Measurements from ENCODE around the gene CFHR2.

CFHR2 gene

DNA sequence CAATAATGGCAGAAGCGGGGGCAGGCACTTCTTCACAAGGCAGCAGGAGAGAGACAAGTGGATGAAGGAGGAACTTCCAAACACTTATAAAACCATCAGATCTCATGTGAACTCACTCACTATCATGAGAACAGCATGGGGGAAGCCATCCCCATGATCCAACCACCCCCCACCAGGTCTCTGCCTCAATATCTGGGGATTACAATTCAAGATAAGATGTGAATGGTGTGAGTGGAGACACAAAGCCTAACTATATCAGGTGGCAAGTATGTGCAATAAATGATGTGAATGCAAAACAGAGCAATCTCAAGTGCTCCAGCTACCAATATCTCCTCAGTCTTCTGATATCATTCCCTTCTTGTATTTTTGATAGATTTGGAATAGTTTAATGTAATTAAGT lies 12.4 kb downstream of the CFHR2 start:
- H3K27ac ChIP-seq (ENCODE audit: extremely low read depth, low read depth, low read length): no peak overlapping the region
- ChIA-PET CTCF (no interaction called here), POLR2A (no interaction called here)
- no peak overlapping the region for H3K4me3 ChIP-seq (ENCODE audit: low read depth, low read length)
- H3K9me3 ChIP-seq (ENCODE audit: control insufficient read depth, insufficient read depth, low read depth, low read length): no peaks in the 10 kb centered on the region; the same call in 1 of the 2 replicates
- no peaks in the 10 kb centered on the region for H3K36me3 ChIP-seq (ENCODE audit: control insufficient read depth in 2 of 2, insufficient read depth in 1 of 2, low read length in 2 of 2)
- TF ChIP-seq ZNF610 (tag by site-specific recombination; IDR thresholded peaks at IDR 0.05; ENCODE audit: borderline replicate concordance): no peak
- TF ChIP-seq ZNF433 (tag by site-specific recombination; IDR thresholded peaks at IDR 0.05; ENCODE audit: low read depth): no peak
- TF ChIP-seq ZFP3 (tag by site-specific recombination; IDR thresholded peaks at IDR 0.05; ENCODE audit: low read depth): no peak
- no peak for TF ChIP-seq KLF10 (tag by site-specific recombination; IDR thresholded peaks at IDR 0.05)
- H3K4me1 ChIP-seq (ENCODE audit: control insufficient read depth, insufficient read depth, low read length): no peaks in the 10 kb centered on the region

DNA sequence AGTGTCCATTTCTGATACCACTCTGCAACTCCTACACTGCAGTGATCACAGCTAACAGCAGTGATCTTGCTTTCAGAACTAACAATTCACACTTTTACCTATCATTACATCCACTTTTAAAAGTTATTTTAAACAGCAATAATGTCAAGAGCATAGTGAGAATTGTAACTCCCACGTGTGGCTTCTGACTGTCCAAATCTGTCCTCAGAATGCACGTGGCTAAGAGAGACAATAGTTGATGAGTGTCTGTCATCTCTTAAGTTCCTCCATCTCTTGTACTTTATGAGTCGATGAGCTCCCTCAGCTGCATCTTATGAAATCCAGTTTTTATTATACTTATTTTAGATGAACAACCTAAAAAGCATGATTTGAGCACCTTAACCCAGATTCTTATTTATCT lies 17.3 kb downstream of the CFHR2 start:
- no peaks in the 10 kb centered on the region for H3K4me1 ChIP-seq (ENCODE audit: control insufficient read depth, insufficient read depth, low read length)
- CTCF ChIA-PET: interaction anchor here (0.7 kb wide), 1 partner anchor 277 kb away, joined by 3 read pairs; no protein-coding TSS in a partner anchor
- no peak overlapping the region for H3K27ac ChIP-seq (ENCODE audit: extremely low read depth, low read depth, low read length)
- H3K9me3 ChIP-seq (ENCODE audit: control insufficient read depth, insufficient read depth, low read depth, low read length): no peaks in the 10 kb centered on the region
- POLR2A ChIA-PET: no interaction called here
- H3K4me3 ChIP-seq (ENCODE audit: low read depth, low read length): no peak overlapping the region
- TF ChIP-seq ZNF555 (tag by site-specific recombination; conservative IDR thresholded peaks at IDR 0.05) (no peak), ZNF530 (tag by site-specific recombination; IDR thresholded peaks at IDR 0.05; ENCODE audit: low read depth) (no peak), RBAK (tag by site-specific recombination; IDR thresholded peaks at IDR 0.05) (no peak), ZNF48 (tag by site-specific recombination; IDR thresholded peaks at IDR 0.05) (no peak), ZNF2 (tag by site-specific recombination; IDR thresholded peaks at IDR 0.05) (no peak), ZNF529 (tag by site-specific recombination; IDR thresholded peaks at IDR 0.05; ENCODE audit: insufficient replicate concordance) (no peak), ZNF214 (tag by site-specific recombination; IDR thresholded peaks at IDR 0.05; ENCODE audit: borderline replicate concordance) (no peak), ZNF629 (tag by site-specific recombination; IDR thresholded peaks at IDR 0.05) (no peak), YY2 (tag by site-specific recombination; IDR thresholded peaks at IDR 0.05) (no peak)
- TF ChIP-seq, protein P1, sequence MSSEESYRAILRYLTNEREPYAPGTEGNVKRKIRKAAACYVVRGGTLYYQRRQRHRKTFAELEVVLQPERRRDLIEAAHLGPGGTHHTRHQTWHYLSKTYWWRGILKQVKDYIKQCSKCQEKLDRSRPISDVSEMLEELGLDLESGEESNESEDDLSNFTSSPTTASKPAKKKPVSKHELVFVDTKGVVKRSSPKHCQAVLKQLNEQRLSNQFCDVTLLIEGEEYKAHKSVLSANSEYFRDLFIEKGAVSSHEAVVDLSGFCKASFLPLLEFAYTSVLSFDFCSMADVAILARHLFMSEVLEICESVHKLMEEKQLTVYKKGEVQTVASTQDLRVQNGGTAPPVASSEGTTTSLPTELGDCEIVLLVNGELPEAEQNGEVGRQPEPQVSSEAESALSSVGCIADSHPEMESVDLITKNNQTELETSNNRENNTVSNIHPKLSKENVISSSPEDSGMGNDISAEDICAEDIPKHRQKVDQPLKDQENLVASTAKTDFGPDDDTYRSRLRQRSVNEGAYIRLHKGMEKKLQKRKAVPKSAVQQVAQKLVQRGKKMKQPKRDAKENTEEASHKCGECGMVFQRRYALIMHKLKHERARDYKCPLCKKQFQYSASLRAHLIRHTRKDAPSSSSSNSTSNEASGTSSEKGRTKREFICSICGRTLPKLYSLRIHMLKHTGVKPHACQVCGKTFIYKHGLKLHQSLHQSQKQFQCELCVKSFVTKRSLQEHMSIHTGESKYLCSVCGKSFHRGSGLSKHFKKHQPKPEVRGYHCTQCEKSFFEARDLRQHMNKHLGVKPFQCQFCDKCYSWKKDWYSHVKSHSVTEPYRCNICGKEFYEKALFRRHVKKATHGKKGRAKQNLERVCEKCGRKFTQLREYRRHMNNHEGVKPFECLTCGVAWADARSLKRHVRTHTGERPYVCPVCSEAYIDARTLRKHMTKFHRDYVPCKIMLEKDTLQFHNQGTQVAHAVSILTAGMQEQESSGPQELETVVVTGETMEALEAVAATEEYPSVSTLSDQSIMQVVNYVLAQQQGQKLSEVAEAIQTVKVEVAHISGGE (tag by site-specific recombination; conservative IDR thresholded peaks at IDR 0.05; ENCODE audit: low read depth): no peak
- TF ChIP-seq, protein P2, sequence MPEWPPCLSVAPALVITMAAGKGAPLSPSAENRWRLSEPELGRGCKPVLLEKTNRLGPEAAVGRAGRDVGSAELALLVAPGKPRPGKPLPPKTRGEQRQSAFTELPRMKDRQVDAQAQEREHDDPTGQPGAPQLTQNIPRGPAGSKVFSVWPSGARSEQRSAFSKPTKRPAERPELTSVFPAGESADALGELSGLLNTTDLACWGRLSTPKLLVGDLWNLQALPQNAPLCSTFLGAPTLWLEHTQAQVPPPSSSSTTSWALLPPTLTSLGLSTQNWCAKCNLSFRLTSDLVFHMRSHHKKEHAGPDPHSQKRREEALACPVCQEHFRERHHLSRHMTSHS (tag by site-specific recombination; IDR thresholded peaks at IDR 0.05): no peak
- TF ChIP-seq, protein P3, sequence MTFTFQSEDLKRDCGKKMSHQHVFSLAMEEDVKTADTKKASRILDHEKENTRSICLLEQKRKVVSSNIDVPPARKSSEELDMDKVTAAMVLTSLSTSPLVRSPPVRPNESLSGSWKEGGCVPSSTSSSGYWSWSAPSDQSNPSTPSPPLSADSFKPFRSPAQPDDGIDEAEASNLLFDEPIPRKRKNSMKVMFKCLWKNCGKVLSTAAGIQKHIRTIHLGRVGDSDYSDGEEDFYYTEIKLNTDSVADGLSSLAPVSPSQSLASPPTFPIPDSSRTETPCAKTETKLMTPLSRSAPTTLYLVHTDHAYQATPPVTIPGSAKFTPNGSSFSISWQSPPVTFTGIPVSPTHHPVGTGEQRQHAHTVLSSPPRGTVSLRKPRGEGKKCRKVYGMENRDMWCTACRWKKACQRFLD (tag by site-specific recombination; IDR thresholded peaks at IDR 0.05): no peak
- H3K36me3 ChIP-seq (ENCODE audit: control insufficient read depth in 2 of 2, insufficient read depth in 1 of 2, low read length in 2 of 2): no peaks in the 10 kb centered on the region

DNA sequence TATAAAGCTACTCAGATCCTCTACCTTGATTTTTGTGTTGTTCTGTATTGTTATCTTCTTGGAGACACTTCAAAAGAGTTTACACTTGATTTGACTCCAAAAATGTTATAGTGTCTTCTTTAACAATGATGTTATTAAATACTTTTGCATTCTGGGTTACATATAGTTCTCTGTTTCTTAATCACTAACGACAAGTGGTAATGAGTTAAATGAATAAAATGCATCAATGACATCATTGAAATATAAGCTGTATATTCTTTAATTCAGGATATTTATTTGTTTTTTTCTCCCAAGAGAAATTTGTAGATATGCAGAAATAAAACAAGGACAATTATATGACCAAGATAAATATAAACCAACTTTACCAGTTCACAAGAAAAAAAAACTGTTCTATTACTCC lies 26.6 kb downstream of the CFHR2 start:
- no peak overlapping the region for H3K27ac ChIP-seq (ENCODE audit: extremely low read depth, low read depth, low read length)
- ChIA-PET POLR2A (no interaction called here), CTCF (interaction anchor here (0.5 kb wide), 1 partner anchor 22 kb away, joined by 3 read pairs; no protein-coding TSS in a partner anchor)
- H3K9me3 ChIP-seq (ENCODE audit: control insufficient read depth, insufficient read depth, low read depth, low read length): no peaks in the 10 kb centered on the region
- H3K4me1 ChIP-seq (ENCODE audit: control insufficient read depth, insufficient read depth, low read length): no peaks in the 10 kb centered on the region
- TF ChIP-seq, protein P4, sequence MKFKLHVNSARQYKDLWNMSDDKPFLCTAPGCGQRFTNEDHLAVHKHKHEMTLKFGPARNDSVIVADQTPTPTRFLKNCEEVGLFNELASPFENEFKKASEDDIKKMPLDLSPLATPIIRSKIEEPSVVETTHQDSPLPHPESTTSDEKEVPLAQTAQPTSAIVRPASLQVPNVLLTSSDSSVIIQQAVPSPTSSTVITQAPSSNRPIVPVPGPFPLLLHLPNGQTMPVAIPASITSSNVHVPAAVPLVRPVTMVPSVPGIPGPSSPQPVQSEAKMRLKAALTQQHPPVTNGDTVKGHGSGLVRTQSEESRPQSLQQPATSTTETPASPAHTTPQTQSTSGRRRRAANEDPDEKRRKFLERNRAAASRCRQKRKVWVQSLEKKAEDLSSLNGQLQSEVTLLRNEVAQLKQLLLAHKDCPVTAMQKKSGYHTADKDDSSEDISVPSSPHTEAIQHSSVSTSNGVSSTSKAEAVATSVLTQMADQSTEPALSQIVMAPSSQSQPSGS (tag by site-specific recombination; IDR thresholded peaks at IDR 0.05; ENCODE audit: low read depth): peak; percentile 65
- TF ChIP-seq ZNF248 (tag by site-specific recombination; IDR thresholded peaks at IDR 0.05): no peak
- H3K4me3 ChIP-seq (ENCODE audit: low read depth, low read length): no peak overlapping the region
- H3K36me3 ChIP-seq (ENCODE audit: control insufficient read depth in 2 of 2, insufficient read depth in 1 of 2, low read length in 2 of 2): no peaks in the 10 kb centered on the region

All from HEK293 (cell line).